Mammary microvascular endothelial cell (primary cell): ENCODE data around the gene DPH3. TPM values are rescaled to one million over a fixed set of nuclear protein-coding genes. Genes with fewer than 3 reads are reported as not detected.

Source experiments
- total RNA-seq: library from RNA; depleted of rRNA; stranded (reverse); fragments of >200 nt; gene quantifications from 2 replicates; pipeline ENCODE4 v1.2.3, GENCODE V29; 2015

Gene DPH3
- total RNA-seq: 20.4 and 21.7 TPM in 2 replicates

DNA sequence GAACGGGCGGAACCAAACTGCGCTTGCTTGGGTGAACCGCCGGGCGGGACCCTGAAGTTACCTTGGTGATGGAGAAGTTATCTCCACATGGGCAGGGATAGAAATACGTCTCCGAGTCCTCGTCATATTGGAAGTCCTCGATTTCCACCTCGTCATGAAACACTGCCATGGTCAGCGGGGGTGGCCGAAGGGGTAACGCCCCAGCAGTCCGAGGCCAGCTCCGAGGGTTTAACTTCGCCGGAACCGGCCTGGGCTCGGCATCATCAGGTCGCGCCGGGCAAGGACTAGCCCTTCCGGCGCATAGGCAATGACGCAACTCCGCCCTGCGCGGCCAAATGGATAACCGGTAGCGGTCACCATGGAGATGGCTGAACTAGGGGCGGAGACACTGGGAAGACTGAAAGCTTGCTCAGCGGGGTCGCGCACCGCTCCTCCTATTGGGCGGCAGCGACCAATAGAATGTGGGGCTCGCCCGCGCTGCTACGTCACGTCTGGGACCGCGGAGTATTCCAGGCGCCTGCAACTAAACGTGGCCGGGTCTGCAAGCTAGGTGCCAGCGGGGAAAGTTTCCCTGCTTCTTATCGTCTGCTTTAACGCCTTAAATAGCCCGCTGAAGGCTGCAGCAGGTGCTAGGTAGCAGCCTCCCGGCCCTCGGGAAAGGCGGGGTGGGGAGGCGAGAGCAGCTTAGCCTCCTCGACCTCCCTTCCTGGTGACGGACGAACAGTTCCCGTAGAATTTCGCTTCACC lies at the start of gene DPH3, which contains the start of gene OXNAD1:
Gene DPH3, minus strand, starts transcription at position 236 of the 747 bp plus-strand sequence. Its CDS starts 67 bp downstream, at position 169.
Gene OXNAD1, plus strand, starts transcription at position 505 of the 747 bp plus-strand sequence. CDS start 5,741 bp downstream, outside the sequence.

Other genes starting within 250 kb of the DPH3 start
- gene GALNT15, start 90.3 kb downstream of the DPH3 start, total RNA-seq: 4.4 and 5.3 TPM in 2 replicates
- 8.2 and 12.6 TPM in 2 replicates for gene OXNAD1, start 269 bp upstream of the DPH3 start, total RNA-seq
- 65.2 and 65.3 TPM in 2 replicates for gene RFTN1, start 248.8 kb upstream of the DPH3 start, total RNA-seq